Activated effector memory CD4-positive, alpha-beta T cell treated with anti-CD3 and anti-CD28 coated beads, Interleukin-2, amount 50 U/mL, for 16 hours (primary cell): ENCODE data around the gene TDG.
"Not testable (repeated sequence)": the region's sequence is repeated elsewhere in the genome, so short reads cannot be mapped to it uniquely, and the experiment has no call there.

ENCODE experiments used
- DNase-seq: peaks from one replicate; pipeline ENCODE4 v3.0.0-alpha.2; 2020

TDG gene

DNA sequence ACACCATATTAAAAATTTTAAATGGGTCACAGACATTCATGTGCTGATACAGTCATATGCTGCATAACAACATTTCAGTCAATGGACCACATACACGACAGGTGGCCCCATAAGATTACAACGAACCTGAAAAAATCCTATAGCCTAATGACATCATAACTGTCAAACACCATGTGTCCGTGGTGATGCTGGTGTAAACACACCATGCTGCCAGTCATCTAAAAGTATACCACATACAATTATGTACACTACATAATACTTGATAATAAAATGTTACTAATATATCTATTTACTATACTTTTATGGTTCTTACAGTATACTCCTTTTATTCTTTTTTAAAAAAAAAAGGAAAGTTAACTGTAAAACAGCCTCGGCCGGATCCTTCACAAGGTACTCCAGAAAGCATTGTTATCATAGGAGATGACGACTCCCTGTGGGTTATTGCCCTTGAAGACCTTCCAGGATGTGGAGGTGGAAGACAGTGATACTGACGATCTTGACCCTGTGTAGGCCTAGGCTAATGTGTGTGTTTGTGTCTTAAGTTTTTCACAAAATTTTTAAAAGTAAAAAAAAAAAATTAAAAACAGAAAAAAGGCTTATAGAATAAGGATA lies 5.0 kb upstream of the TDG start:
- no peak for DNase-seq

GRCh38 chr12:103962493-103962892 lies 3.2 kb upstream of the TDG start:
- DNase-seq, result no peak

DNA sequence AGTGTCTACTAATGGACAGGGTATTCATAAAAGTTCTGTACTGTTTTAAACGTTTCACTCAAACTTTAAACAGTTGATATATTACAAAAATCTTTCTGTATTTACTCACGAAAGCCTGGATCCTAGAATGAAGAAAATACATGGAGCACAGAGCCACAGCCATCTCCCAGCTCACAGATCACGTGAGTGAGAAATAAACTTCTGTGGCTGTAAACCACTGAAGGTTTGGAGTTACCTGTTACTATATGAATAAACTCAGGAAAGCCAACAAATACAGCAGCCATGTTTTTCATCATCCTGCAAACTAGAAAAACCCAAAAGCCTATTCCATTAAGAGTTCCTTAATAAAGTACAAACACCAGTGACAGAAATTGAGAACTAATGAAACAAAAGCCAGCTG lies 867 bp upstream of the TDG start:
- DNase-seq, result no peak

DNA sequence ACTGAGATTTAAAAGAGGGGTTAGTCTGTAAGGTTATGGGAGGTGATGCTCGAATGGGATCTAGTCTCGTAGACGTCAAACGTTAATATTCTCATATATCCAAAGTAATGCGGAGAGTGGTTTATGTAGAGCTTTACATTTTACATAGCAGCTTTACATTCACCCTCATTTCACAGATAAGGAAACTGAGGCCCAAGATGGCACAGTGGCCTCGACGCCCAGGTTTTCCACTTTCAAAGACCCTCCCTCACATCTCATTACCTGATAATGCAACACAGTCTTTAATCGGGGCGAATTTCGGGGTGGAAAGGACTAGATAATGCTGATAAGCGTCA lies 450 bp upstream of the TDG start:
- no peak for DNase-seq

- no peak for DNase-seq
Measured at GRCh38 chr12:103966736-103967135, 1.1 kb downstream of the TDG start.

DNA sequence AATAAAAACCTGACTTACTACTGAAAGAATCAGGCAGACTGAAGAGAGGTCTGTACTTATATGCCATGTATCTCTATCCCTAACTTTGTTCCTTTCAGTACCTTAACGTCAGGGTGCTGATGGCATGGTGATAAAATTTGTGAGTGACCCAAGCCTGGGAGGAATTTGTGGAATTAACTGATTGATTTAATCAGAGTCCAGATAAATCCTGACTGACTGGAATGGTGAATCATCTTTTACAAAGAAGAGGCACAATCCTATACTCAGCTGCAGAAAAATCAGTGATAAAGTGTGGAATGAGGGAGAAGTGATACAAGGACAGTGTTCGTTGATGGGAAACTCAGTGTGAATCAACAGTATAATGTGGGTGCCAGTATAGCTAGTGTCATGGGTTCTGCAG lies 3.7 kb downstream of the TDG start:
- no peak for DNase-seq

GRCh38 chr12:103973909-103974308 lies 8.2 kb downstream of the TDG start:
- DNase-seq, result no peak

DNA sequence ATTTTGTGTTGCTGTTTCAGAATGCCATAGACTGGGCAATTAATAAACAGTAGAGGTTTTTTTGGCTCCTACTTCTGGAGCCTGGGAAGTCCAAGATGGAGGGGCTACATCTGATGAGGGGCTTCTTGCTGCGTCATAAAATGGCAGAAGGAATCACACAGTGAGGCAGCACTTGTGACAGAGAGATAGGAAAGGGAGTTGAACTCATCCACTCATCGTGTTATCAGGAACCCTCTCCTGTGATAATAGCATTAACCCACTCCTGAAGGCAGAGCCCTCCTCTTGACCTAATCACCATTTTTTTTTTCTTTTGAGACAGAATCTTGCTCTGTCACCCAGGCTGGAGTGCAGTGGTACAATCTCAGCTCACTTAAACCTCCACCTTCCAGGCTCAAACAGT lies 9.7 kb downstream of the TDG start:
- no peak for DNase-seq

DNA sequence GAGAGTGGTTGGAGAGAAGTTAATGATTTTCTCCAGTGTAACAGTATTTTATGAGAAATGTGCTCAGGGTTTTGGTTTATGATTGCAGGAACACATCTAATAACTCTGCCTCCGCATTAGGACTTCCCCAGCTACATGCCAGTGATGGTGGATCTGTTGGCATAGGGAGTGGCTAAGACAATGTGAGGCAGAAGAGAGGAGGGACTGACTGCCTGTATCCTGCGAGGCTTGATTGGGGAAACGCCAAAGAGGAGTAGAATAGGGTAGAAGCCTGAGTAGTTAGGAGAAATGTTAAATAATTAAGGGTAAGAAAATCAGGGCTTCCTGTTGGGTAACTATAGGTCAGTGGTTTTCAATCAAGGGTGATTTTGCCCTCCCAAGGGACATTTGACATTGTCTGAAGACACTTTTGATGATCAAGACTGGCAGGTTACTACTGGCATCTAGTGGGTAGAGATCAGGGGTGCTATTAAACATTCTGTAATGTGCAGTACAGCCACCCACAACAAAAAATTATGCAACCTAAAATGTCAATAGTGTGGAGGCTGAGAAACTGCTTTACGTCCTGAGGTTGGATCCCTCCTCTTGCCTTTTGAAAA lies 12.8 kb downstream of the TDG start:
- no peak for DNase-seq

GRCh38 chr12:103986829-103987228 lies 21.2 kb downstream of the TDG start:
- DNase-seq, result no peak

DNA sequence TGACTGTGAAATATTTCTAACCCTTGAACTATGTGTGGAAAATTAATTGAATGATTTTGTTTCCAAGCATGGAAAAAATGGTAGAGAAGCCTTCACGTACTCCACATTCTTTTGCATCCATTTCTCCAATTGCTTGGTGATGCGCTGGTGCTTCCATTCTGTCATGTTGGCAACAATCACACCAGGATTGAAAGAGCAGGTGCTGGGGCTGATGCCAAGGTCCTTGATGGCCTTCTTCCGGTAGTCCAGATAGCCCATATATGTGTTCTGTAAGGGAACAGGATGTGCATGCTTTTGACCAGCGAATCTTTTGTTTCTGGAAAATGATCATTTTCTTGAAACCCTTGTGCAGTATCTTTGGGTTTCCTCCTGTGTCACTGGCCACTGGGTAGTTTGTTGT lies 28.6 kb downstream of the TDG start:
- DNase-seq, result no peak

DNA sequence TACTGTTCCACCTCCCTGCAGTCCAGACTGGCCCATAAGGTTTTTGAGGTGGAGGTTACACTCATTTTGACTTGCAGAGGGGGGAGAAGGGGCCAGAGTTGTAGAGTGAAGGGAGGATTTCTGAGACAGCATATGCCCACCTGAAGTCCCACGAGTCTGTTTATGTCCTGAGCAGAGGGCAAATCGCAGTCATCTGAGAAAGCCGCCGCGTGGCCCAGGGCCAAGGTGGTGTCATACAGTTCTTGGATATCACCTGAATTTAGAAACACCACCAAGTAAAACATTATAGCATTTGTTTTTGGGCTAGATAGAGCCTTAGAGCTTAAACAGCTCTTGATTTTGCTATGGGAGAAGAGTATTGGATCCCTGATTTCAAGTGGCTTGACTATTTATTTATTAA lies 30.9 kb downstream of the TDG start:
- no peak for DNase-seq

GRCh38 chr12:103997286-103997900 lies 31.7 kb downstream of the TDG start:
- DNase-seq, result no peak

- DNase-seq, result no peak
Measured at GRCh38 chr12:103998976-103999375, 33.3 kb downstream of the TDG start.

GRCh38 chr12:104000807-104001434 lies 35.2 kb downstream of the TDG start:
- DNase-seq, result no peak

GRCh38 chr12:104002686-104003085 lies 37.0 kb downstream of the TDG start:
- no peak for DNase-seq

DNA sequence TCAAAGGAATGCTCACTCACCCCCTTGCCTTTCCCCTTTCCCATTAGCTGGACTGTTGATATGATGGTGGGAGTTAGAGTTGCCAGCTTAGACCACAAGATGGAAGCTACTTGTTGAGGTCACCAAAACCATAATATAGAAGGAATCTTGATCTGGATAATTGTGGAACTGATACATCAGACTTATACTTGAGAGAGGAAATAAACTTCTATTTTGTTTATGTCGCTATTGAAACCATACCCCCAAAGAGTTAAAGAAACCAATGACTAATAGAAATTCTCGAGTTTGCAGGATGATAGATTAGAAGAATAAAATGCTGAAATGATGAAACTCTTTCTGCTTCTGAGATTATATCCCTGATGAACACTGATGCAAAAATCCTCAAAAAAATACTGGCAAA lies 37.9 kb downstream of the TDG start:
- DNase-seq, result no peak

DNA sequence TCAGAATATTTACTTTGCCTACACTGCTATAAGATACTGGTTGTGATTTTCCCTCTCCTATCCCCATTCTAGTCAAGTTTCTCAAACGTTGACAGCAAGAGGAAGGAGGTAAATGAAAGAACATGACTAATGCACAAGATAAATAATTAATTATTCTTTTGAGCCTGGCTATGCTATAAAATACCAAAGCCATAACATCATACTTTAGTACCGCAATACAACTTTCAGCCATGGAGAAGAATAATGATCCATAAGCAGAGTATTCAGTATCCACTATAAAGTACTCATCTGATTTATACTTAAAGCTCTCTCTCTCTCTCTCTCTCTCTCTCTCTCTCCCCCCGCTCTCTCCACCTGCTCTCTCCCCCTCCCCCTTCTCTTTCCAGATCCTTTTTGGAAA lies 41.3 kb downstream of the TDG start:
- DNase-seq, result no peak

DNA sequence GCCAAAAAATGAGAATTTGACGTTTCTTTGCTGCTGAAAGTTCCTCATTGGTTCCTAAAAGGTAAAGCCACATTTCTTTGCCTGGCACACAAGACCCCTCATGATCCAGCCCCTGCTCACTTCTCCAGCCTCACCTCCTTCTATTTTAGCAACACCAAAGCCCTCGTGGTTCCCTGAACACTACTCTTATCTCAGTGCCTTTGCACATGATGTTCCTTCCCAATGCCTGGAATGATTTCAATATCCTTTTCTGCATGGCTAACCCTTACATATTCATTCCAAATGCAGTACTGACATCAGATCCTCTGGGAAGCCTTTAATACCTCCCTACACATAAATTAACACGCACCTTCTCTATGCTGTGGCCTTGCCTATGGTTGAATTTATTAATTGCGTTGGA lies 44.4 kb downstream of the TDG start:
- no peak for DNase-seq

GRCh38 chr12:104010606-104011169 lies 45.0 kb downstream of the TDG start:
- DNase-seq, result no peak

GRCh38 chr12:104011253-104011652 lies 45.6 kb downstream of the TDG start:
- no peak for DNase-seq

DNA sequence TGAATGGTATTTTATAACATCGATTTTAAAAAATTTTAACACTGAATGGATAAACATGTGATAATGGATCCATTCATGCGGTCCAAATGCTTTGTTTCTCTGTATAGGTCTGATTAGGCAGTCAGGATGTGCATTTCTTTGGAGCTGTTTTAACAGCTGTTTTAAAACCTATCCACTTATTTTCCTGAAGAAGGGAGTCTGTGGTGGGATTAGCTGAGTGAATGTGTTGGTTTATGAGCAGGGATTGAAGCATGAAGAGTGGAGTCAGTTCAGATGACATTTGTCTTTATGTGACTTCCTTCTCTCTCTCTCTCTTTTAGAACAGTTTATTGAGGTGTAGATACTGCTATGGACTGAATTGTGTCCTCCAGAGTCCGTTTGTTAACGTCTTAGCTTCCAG lies 46.7 kb downstream of the TDG start:
- DNase-seq, result no peak

DNA sequence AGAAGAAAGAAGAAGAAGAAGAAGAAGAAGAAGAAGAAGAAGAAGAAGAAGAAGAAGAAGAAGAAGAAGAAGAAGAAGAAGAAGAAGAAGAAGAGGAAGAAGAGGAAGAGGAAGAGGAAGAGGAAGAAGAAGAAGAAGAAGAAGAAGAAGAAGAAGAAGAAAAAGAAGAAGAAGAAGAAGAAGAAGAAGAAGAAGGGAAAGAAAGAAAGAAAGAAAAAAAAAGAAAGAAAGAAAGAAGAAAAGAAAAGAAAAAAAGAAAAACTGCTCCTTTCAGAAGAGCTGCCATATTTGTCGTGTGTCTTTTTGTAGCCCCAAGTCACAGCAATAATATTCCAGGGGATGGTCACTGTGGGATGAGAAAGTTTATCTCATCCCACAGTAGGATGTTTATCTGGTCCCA lies 56.2 kb downstream of the TDG start:
- not testable (repeated sequence) for DNase-seq

GRCh38 chr12:104022786-104023185 lies 57.1 kb downstream of the TDG start:
- no peak for DNase-seq
